ENCODE measurements around the gene LLPH.

The LLPH gene

GRCh38 chr12:66140731-66141130, 10.2 kb upstream of the LLPH start:
- no peak for TF ChIP-seq CTCF (conservative IDR thresholded peaks at IDR 0.05)
- no peak overlapping the region for H3K27ac ChIP-seq

GRCh38 chr12:66139328-66139727, 8.8 kb upstream of the LLPH start:
- TF ChIP-seq CTCF (conservative IDR thresholded peaks at IDR 0.05): no peak
- no peak overlapping the region for H3K27ac ChIP-seq

- TF ChIP-seq CTCF (conservative IDR thresholded peaks at IDR 0.05): no peak
- no peak overlapping the region for H3K27ac ChIP-seq
Measured at GRCh38 chr12:66137937-66138336, 7.4 kb upstream of the LLPH start.

GRCh38 chr12:66132408-66132807, 1.9 kb upstream of the LLPH start:
- H3K27ac ChIP-seq: no peak overlapping the region
- no peak for TF ChIP-seq CTCF (conservative IDR thresholded peaks at IDR 0.05)

- TF ChIP-seq CTCF (conservative IDR thresholded peaks at IDR 0.05): no peak
- peak overlapping the region; percentile 91 for H3K27ac ChIP-seq
Measured at GRCh38 chr12:66131067-66131688, 628 bp upstream of the LLPH start.

- peak overlapping the region; percentile 91 for H3K27ac ChIP-seq
- TF ChIP-seq CTCF (conservative IDR thresholded peaks at IDR 0.05): no peak
Measured at GRCh38 chr12:66129934-66130266, 650 bp downstream of the LLPH start.

- no peak for TF ChIP-seq CTCF (conservative IDR thresholded peaks at IDR 0.05)
Measured at GRCh38 chr12:66127650-66128049, 2.9 kb downstream of the LLPH start.

More at GRCh38 chr12:66127650-66128049, 2.9 kb downstream of the LLPH start:
- H3K27ac ChIP-seq: no peak overlapping the region
